HL-60 (cell line): ENCODE results near the gene UBQLN1.

Experiments used
- GABPA ChIP-seq: IDR thresholded peaks from 2 replicates; pipeline ENCODE4 v1.6.1; 2012; ENCODE audit warnings: low read depth
- POLR2AphosphoS5 ChIP-seq: IDR thresholded peaks from 2 replicates; pipeline ENCODE4 v1.6.1; 2012; ENCODE audit warnings: low read depth
- SPI1 ChIP-seq: IDR thresholded peaks from 2 replicates; pipeline ENCODE4 v1.6.1; 2012; ENCODE audit warnings: low read depth, mild to moderate bottlenecking, borderline replicate concordance
- TF ChIP-seq, protein P1 (sequence below): IDR thresholded peaks from 2 replicates; pipeline ENCODE4 v1.6.1; 2012; ENCODE audit warnings: low read depth; ENCODE audit not compliant: insufficient replicate concordance
- TF ChIP-seq, protein P2 (sequence below): IDR thresholded peaks from one replicate; pipeline ENCODE4 v1.5.1; 2011; ENCODE audit warnings: low read length, control low read depth, inconsistent platforms; ENCODE audit not compliant: insufficient read depth

DNA sequence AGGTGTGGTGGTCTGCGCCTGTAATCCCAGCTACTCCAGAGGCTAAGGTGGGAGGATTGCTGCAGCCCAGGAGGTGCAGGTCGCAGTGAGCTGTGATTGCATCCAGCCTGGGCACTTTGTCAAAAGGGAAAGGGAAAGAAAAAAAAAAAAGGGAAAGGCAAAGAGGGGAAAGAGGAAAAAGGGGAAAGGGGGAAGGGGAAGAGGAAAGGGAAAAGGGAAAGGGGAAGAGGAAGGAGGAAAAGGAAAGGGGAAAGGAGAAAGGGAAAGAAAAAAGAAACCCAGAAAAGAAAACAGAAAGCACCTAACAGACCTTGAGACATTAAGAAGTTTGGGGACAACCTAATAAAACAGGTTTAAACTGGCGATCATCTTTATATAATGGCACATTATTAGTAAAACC lies 44.8 kb downstream of the UBQLN1 start:
- TF ChIP-seq, protein P1, sequence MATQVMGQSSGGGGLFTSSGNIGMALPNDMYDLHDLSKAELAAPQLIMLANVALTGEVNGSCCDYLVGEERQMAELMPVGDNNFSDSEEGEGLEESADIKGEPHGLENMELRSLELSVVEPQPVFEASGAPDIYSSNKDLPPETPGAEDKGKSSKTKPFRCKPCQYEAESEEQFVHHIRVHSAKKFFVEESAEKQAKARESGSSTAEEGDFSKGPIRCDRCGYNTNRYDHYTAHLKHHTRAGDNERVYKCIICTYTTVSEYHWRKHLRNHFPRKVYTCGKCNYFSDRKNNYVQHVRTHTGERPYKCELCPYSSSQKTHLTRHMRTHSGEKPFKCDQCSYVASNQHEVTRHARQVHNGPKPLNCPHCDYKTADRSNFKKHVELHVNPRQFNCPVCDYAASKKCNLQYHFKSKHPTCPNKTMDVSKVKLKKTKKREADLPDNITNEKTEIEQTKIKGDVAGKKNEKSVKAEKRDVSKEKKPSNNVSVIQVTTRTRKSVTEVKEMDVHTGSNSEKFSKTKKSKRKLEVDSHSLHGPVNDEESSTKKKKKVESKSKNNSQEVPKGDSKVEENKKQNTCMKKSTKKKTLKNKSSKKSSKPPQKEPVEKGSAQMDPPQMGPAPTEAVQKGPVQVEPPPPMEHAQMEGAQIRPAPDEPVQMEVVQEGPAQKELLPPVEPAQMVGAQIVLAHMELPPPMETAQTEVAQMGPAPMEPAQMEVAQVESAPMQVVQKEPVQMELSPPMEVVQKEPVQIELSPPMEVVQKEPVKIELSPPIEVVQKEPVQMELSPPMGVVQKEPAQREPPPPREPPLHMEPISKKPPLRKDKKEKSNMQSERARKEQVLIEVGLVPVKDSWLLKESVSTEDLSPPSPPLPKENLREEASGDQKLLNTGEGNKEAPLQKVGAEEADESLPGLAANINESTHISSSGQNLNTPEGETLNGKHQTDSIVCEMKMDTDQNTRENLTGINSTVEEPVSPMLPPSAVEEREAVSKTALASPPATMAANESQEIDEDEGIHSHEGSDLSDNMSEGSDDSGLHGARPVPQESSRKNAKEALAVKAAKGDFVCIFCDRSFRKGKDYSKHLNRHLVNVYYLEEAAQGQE, result no peak
- TF ChIP-seq POLR2AphosphoS5 (no peak), GABPA (no peak), SPI1 (no peak)
- TF ChIP-seq, protein P2, sequence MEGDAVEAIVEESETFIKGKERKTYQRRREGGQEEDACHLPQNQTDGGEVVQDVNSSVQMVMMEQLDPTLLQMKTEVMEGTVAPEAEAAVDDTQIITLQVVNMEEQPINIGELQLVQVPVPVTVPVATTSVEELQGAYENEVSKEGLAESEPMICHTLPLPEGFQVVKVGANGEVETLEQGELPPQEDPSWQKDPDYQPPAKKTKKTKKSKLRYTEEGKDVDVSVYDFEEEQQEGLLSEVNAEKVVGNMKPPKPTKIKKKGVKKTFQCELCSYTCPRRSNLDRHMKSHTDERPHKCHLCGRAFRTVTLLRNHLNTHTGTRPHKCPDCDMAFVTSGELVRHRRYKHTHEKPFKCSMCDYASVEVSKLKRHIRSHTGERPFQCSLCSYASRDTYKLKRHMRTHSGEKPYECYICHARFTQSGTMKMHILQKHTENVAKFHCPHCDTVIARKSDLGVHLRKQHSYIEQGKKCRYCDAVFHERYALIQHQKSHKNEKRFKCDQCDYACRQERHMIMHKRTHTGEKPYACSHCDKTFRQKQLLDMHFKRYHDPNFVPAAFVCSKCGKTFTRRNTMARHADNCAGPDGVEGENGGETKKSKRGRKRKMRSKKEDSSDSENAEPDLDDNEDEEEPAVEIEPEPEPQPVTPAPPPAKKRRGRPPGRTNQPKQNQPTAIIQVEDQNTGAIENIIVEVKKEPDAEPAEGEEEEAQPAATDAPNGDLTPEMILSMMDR, result no peak
